Ishikawa (cell line): ENCODE data around the gene DNER.

Experiments
- CEBPB ChIP-seq: IDR thresholded peaks from 2 replicates; pipeline ENCODE4 v1.6.1; 2012
- CREB1 ChIP-seq: IDR thresholded peaks from 2 replicates; pipeline ENCODE4 v1.6.1; 2012; ENCODE audit warnings: low read depth
- EGR1 ChIP-seq: IDR thresholded peaks from 2 replicates; pipeline ENCODE4 v1.6.1; 2012
- EP300 ChIP-seq: IDR thresholded peaks from 2 replicates; pipeline ENCODE4 v1.6.1; 2012; ENCODE audit warnings: borderline replicate concordance
- FOXM1 ChIP-seq: IDR thresholded peaks from 2 replicates; pipeline ENCODE4 v1.6.1; 2012; ENCODE audit warnings: low read depth, borderline replicate concordance
- MAX ChIP-seq: IDR thresholded peaks from 2 replicates; pipeline ENCODE4 v1.6.1; 2012
- NFIC ChIP-seq: IDR thresholded peaks from 2 replicates; pipeline ENCODE4 v1.6.1; 2012
- RAD21 ChIP-seq: IDR thresholded peaks from 2 replicates; pipeline ENCODE4 v1.6.1; 2012; ENCODE audit warnings: low read depth
- REST ChIP-seq: IDR thresholded peaks from 2 replicates; pipeline ENCODE4 v1.6.1; 2012; ENCODE audit warnings: low read depth, mild to moderate bottlenecking
- TAF1 ChIP-seq: IDR thresholded peaks from 2 replicates; pipeline ENCODE4 v1.6.1; 2012; ENCODE audit warnings: low read depth, mild to moderate bottlenecking
- TCF12 ChIP-seq: IDR thresholded peaks from 2 replicates; pipeline ENCODE4 v1.6.1; 2012; ENCODE audit warnings: low read depth
- TEAD4 ChIP-seq: IDR thresholded peaks from 2 replicates; pipeline ENCODE4 v1.6.1; 2012
- USF1 ChIP-seq: IDR thresholded peaks from 2 replicates; pipeline ENCODE4 v1.6.1; 2012
- YY1 ChIP-seq: IDR thresholded peaks from 2 replicates; pipeline ENCODE4 v1.6.1; 2012; ENCODE audit warnings: low read depth
- ZBTB7A ChIP-seq: IDR thresholded peaks from 2 replicates; pipeline ENCODE4 v1.6.1; 2012; ENCODE audit warnings: low read depth

DNER gene

GRCh38 chr2:229477269-229477755 lies 237.0 kb downstream of the DNER start:
- TF ChIP-seq REST, result no peak
- TF ChIP-seq CREB1, result no peak
- TF ChIP-seq TAF1, result no peak
- no peak for TF ChIP-seq USF1
- no peak for TF ChIP-seq EP300
- no peak for TF ChIP-seq EGR1
- no peak for TF ChIP-seq YY1
- TF ChIP-seq NFIC, result no peak
- no peak for TF ChIP-seq TCF12
- TF ChIP-seq FOXM1, result no peak
- no peak for TF ChIP-seq CEBPB
- TF ChIP-seq RAD21, result no peak
- TF ChIP-seq TEAD4, result no peak
- TF ChIP-seq ZBTB7A, result no peak
- TF ChIP-seq MAX, result no peak

GRCh38 chr2:229475778-229476177 lies 238.6 kb downstream of the DNER start:
- TF ChIP-seq NFIC (no peak), REST (no peak), ZBTB7A (no peak), MAX (no peak), CREB1 (no peak), FOXM1 (no peak), CEBPB (no peak), USF1 (no peak), EP300 (no peak), TEAD4 (no peak), EGR1 (no peak), TCF12 (no peak), YY1 (no peak), RAD21 (no peak), TAF1 (no peak)

GRCh38 chr2:229474125-229474524 lies 240.2 kb downstream of the DNER start:
- TF ChIP-seq NFIC (no peak), ZBTB7A (no peak), TCF12 (no peak), TEAD4 (no peak), RAD21 (no peak), FOXM1 (no peak), YY1 (no peak), CREB1 (no peak), USF1 (no peak), CEBPB (no peak), EP300 (no peak), REST (no peak), MAX (no peak), EGR1 (no peak), TAF1 (no peak)

- TF ChIP-seq FOXM1 (no peak), ZBTB7A (no peak), CREB1 (no peak), USF1 (no peak), TEAD4 (no peak), NFIC (no peak), REST (no peak), TAF1 (no peak), YY1 (no peak), RAD21 (no peak), CEBPB (no peak)
Measured at GRCh38 chr2:229470781-229471180, 243.6 kb downstream of the DNER start.
